ENCODE data around the gene MYO5B.

The MYO5B gene

GRCh38 chr18:50011813-50012435, 183.0 kb downstream of the MYO5B start:
- no peak for DNase-seq (ENCODE audit: low spot score)

- peak; percentile 38 for DNase-seq (ENCODE audit: low spot score)
Measured at GRCh38 chr18:50009773-50010335, 185.1 kb downstream of the MYO5B start.

- DNase-seq (ENCODE audit: low spot score): no peak
Measured at GRCh38 chr18:50008306-50008705, 186.6 kb downstream of the MYO5B start.

- DNase-seq (ENCODE audit: low spot score): no peak
Measured at GRCh38 chr18:50006470-50007046, 188.4 kb downstream of the MYO5B start.

- DNase-seq (ENCODE audit: low spot score): no peak
Measured at GRCh38 chr18:50004013-50004412, 190.9 kb downstream of the MYO5B start.

DNA sequence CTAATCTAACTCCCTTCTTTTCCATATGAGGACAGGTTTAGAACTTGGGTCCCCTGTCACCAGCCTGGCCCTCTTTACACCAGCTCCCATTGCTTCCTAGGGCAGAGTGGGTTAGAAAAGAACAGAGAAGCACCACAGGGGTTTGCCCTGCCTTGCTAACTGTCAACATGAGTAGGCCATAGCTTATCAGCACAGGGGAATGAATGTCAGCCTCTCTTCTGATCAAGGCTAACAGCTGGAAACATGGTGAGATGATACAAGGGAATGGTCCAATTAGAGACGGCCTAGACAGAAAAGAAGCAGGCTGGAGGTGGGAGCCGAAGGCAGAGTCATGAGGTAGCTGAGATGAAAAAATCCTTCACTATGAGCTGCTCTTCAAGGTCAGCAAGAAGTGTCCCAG, 192.2 kb downstream of the MYO5B start:
- DNase-seq (ENCODE audit: low spot score): no peak

DNA sequence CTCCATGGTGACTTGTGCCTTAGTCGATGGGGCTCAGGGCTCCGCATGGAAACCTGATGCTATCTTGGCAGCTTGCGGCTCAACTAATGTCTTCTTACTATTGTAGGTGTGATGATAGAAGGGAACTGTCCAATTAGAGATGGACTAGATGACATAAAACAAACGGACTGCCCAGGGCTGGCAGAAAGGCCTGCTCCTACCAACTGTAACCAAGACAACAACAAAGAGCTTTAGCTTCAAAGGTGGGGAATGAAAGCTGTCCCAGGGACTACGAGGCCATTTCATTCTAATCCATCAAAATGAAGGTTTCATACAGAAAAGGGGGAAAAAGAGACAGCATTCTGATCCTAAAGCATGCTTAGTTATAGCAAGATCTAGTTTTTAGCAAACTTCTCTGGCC, 194.7 kb downstream of the MYO5B start:
- DNase-seq (ENCODE audit: low spot score): no peak

DNA sequence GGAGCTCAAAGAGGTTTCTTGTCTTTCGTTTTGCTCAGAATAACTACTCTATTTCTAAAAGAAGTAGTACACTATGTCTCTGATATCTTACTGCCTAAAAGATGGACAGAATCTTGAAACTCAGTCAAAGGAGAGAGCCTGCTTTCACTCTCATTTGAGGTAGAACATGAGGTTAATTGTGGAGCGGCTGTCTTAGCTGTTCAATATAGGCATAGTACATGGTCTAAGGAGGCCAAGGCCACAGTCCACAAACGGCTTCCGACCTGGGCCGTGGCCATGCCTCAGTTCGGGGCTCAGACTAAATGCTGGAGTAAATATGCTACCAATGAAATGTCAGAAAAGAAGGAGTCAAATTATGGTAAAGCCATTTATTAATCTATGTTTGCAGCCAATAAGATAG, 195.8 kb downstream of the MYO5B start:
- DNase-seq (ENCODE audit: low spot score): no peak

DNA sequence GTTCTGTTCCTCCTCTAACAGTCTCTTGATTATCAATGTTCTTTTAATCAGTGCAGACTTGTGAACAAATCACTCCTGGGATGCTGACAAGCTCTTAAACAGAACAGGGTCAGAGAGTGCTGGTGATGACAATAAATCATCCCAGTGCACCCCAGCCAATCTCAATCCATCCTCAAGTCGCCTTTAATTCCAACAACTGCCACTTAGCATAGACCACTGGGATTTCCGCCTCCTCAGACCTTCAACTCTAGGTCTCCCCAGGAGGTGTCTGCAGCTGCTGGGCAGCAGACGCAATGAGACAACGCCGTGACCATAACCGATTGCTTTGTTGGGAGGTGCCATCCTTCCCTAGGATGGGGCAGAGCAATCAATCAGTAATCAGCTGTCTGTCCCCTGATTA, 197.4 kb downstream of the MYO5B start:
- DNase-seq (ENCODE audit: low spot score): no peak

- no peak for DNase-seq (ENCODE audit: low spot score)
Measured at GRCh38 chr18:49994410-49994809, 200.5 kb downstream of the MYO5B start.

DNA sequence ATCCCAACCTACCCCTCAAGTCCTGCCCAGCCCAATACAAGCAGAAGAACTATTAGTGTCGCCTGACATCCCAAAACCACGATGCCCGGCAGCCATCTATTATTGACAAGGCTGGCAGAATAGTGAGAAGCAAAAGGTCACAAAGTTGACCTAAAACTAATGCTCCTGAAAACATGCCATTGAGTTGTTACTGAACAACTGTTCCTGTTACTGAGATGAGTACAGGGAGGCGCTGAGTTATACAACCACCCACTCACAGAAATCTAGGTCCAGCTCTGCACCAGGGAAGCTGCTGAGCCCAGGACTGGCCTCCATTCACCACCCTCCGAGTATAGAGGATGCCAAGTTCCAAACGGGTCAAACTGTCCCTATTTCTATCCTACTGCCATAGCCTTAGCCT, 201.6 kb downstream of the MYO5B start:
- DNase-seq (ENCODE audit: low spot score): no peak

- no peak for DNase-seq (ENCODE audit: low spot score)
Measured at GRCh38 chr18:49988733-49989132, 206.2 kb downstream of the MYO5B start.

GRCh38 chr18:49988101-49988500, 206.8 kb downstream of the MYO5B start:
- DNase-seq (ENCODE audit: low spot score): no peak

DNA sequence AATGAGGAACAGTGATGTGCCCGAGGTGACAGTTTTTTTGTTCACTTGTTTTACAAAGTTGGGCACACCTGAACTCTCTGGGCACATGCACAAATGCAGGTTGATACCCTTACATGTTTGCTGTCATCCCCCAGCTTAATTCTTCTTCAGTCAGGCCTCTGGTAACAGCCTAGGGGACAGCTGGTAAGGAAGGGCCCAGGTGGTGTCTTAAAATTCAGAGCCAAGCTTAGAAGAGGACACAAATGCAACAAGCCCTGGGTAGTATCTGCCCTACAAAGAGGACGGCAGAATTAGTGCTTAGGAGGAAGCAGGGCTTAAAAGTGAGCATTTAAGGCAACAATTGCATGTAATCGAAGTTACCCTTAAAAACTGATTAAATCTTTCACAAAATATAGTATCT, 209.7 kb downstream of the MYO5B start:
- no peak for DNase-seq (ENCODE audit: low spot score)

DNA sequence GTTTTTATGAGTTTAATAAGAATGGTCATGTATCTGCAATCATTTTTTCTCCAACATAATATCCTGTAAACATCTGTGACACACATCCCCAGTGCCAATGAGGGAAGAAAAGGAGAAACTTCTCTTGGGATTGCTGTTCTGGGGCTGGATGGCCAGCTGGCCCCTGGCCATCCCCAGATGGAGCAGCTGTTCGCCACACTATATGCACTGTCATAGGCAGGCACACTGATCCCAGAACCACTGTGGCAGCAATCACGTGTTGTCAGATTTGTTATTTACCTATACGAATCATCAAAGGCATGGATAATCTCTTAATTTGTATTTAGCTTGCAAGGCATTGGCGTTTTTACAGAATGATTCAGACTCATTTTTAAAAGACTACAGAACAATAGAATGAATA, 214.1 kb downstream of the MYO5B start:
- no peak for DNase-seq (ENCODE audit: low spot score)

- DNase-seq (ENCODE audit: low spot score): no peak
Measured at GRCh38 chr18:49976795-49977560, 218.0 kb downstream of the MYO5B start.

DNA sequence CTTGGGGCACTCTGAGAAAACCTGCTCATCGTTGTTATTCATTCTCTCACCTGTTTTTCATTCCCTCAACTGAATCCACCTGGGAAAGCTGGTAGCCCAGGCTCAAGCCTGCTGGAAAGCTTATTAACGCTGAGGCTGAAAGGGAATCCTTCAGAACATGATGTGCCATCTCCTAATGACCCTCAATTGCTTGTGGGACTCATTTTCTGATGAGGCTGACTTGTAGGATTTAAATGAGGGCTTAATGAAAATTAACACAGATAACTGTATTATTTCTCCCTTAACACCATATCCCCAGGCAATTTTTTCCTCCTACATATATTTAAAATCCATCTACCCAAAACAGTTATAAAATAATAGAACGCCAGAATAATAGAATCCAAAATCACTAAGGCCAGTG, 218.9 kb downstream of the MYO5B start:
- DNase-seq (ENCODE audit: low spot score): no peak

DNA sequence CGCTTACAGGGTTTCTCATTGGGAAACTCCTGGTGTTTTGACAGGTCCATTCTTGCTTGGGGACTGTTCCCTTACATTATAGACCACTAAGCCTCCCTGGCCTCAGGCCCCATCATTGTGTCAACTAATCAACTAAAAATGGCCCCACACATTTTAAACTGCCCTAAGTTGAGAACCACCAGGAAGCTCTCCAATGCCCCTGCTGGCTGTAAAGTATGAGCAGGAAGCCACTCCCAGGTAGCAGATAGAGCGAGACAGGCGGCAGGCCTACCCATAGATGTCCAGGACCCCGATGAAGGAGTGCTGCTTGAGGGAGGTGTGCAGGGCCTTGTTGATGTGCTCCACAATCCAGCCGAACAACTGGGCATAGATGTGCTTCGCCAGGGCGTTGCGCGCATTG, 220.9 kb downstream of the MYO5B start:
- no peak for DNase-seq (ENCODE audit: low spot score)

GRCh38 chr18:49973592-49973991, 221.4 kb downstream of the MYO5B start:
- DNase-seq (ENCODE audit: low spot score): no peak

- DNase-seq (ENCODE audit: low spot score): no peak
Measured at GRCh38 chr18:49972535-49972934, 222.4 kb downstream of the MYO5B start.

DNA sequence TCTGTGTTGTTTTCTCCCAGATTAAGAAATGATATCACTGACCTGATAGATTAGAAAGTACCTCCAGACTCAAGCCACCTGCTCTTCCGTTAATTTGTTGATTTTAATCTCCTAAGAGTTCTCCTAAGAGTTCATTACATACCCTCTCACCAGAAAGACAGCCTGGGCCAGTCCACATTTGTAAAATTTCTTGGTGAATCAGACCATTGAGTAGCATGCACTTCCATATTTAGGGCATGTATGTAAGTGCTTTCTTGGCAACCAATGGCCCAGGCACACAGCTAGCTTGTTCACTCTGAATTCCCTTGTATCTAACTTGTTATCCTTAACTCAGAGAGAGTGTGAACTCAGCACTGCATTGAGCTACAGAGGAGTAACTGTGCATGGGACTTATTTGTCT, 223.5 kb downstream of the MYO5B start:
- DNase-seq (ENCODE audit: low spot score): no peak

- no peak for DNase-seq (ENCODE audit: low spot score)
Measured at GRCh38 chr18:49970319-49970718, 224.6 kb downstream of the MYO5B start.

DNA sequence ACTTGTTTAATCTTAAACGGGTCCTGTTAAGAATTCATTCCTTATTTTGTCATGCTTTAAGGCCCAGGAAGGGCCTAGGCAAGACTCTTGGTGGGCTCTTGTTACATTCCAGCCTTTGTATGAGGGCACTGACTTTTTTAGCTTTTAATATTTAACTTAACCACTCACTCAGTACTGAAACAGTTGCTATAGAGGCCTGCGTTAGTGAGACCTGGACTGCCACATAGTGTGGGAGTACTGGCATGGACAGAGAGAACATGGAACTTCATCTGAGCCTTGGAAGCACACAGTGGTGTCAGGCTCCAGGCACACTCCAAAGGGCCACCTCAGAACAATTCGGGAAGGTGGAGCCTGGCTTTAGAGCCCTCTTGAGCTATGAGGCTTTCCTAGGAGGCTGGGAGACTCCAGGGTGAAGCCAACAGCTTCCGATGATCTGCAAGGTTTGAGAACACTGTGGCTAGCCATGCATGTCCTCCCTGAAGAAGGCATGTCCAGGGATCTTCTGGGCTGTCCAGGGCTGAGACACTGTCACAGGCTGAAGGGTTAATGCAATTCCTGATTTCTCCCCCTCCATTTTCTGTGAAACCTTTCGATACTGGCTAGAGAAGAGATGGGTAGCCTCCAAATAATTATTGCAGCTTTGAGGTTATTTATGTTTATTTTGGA, 226.2 kb downstream of the MYO5B start:
- DNase-seq (ENCODE audit: low spot score): no peak
